RPMI7951 (cell line): ENCODE measurements around the gene PCIF1. TPM values are rescaled to one million over a fixed set of nuclear protein-coding genes. Genes with fewer than 3 reads are reported as not detected.
"Not testable (repeated sequence)": the region's sequence is repeated elsewhere in the genome, so short reads cannot be mapped to it uniquely, and the experiment has no call there.

Experiments
- DNase-seq: peaks from one replicate; pipeline ENCODE4 v3.0.0-alpha.2; 2012; ENCODE audit warnings: low read depth
- total RNA-seq: library from RNA; depleted of rRNA; stranded (reverse); fragments of >200 nt; shearing (Covaris generic); gene quantifications from 2 replicates; pipeline ENCODE4 v1.2.3, GENCODE V29; 2014; rRNA removed

PCIF1 gene
- total RNA-seq = 11.5 and 13.6 TPM in 2 replicates

- DNase-seq = peak; percentile 98
These were observed at the start of gene PCIF1 for GRCh38 chr20:45934586-45935415. Gene PCIF1, plus strand, starts transcription at chr20:45934683. Its CDS starts 4,317 bp downstream, at chr20:45939000.

GRCh38 chr20:45886590-45887345, 47.7 kb upstream of the PCIF1 start:
- DNase-seq = no peak

- no peak for DNase-seq
These were observed 47.2 kb upstream of the PCIF1 start, which contains the start of gene SPATA25 for GRCh38 chr20:45887346-45887715. Gene SPATA25, minus strand, starts transcription at chr20:45887622. Its CDS starts 32 bp downstream, at chr20:45887590.

GRCh38 chr20:45888681-45889080, 45.8 kb upstream of the PCIF1 start:
- DNase-seq = no peak

GRCh38 chr20:45890077-45890984, 44.2 kb upstream of the PCIF1 start:
- DNase-seq = peak; percentile 79

- peak; percentile 98 for DNase-seq
These were observed 43.2 kb upstream of the PCIF1 start, which contains the start of the genes CTSA and NEURL2 for GRCh38 chr20:45890985-45891983. Gene CTSA, plus strand, starts transcription at chr20:45891335. Its CDS starts 234 bp downstream, at chr20:45891569. Gene NEURL2, minus strand, starts transcription at chr20:45891208. Its CDS starts 217 bp downstream, at chr20:45890991.

GRCh38 chr20:45892049-45892825, 42.2 kb upstream of the PCIF1 start:
- peak; percentile 49 for DNase-seq

GRCh38 chr20:45892828-45893500, 41.5 kb upstream of the PCIF1 start:
- DNase-seq = no peak

- peak; percentile 36 for DNase-seq
These were observed 40.7 kb upstream of the PCIF1 start for GRCh38 chr20:45893831-45894230.

GRCh38 chr20:45894797-45895196, 39.7 kb upstream of the PCIF1 start:
- no peak for DNase-seq

GRCh38 chr20:45896641-45897161, 37.8 kb upstream of the PCIF1 start:
- DNase-seq = no peak

- no peak for DNase-seq
These were observed 37.2 kb upstream of the PCIF1 start for GRCh38 chr20:45897289-45897688.

GRCh38 chr20:45897692-45898091, 36.8 kb upstream of the PCIF1 start:
- no peak for DNase-seq

- no peak for DNase-seq
These were observed 36.2 kb upstream of the PCIF1 start for GRCh38 chr20:45898285-45898684.

- no peak for DNase-seq
These were observed 35.2 kb upstream of the PCIF1 start for GRCh38 chr20:45899046-45899835.

GRCh38 chr20:45901332-45901731, 33.2 kb upstream of the PCIF1 start:
- DNase-seq = not testable (repeated sequence)

GRCh38 chr20:45902199-45902701, 32.2 kb upstream of the PCIF1 start:
- no peak for DNase-seq
